Right renal cortex interstitium (tissue), 3 donors: ENCODE results near the gene DCP1B. TPM values are rescaled to one million over a fixed set of nuclear protein-coding genes. Genes with fewer than 3 reads are reported as not detected.

Experiments
- DNase-seq, 3 donors: peaks; one replicate each; pipeline ENCODE4 v3.0.0-alpha.2; 2013; ENCODE audit warnings: low read depth in 3 of 3, low spot score in 2 of 3
- polyA plus RNA-seq, 3 donors: library from polyadenylated mRNA; unstranded; fragments of 120-200 nt; gene quantifications; one replicate each; pipeline ENCODE4 v1.2.1, GENCODE V29; 2013; ENCODE audit not compliant: insufficient read length in 3 of 3

The DCP1B gene
- polyA plus RNA-seq, 3 donors, result 28.7 to 35.6 (median 30.5) TPM

- DNase-seq, result no peak
Measured at GRCh38 chr12:1936406-1937320, 67.6 kb downstream of the DCP1B start.

- no peak for DNase-seq
Measured at GRCh38 chr12:1935700-1936378, 68.4 kb downstream of the DCP1B start.

- DNase-seq, result no peak
Measured at GRCh38 chr12:1935242-1935641, 69.0 kb downstream of the DCP1B start.

GRCh38 chr12:1934831-1935230 is 69.4 kb downstream of the DCP1B start:
- DNase-seq, result no peak

- DNase-seq, result no peak
Measured at GRCh38 chr12:1934068-1934467, 70.2 kb downstream of the DCP1B start.

GRCh38 chr12:1933342-1934051 is 70.8 kb downstream of the DCP1B start:
- no peak for DNase-seq

- DNase-seq, result no peak
Measured at GRCh38 chr12:1932264-1932777, 71.9 kb downstream of the DCP1B start.

GRCh38 chr12:1931642-1932041 is 72.6 kb downstream of the DCP1B start:
- DNase-seq, result no peak

GRCh38 chr12:1930803-1931597 is 73.3 kb downstream of the DCP1B start:
- DNase-seq, result no peak

- DNase-seq, result no peak
Measured at GRCh38 chr12:1929985-1930802, 74.1 kb downstream of the DCP1B start.

- no peak for DNase-seq
Measured at GRCh38 chr12:1929241-1929984, 74.8 kb downstream of the DCP1B start.

GRCh38 chr12:1928439-1929121 is 75.7 kb downstream of the DCP1B start:
- DNase-seq, result no peak

- no peak for DNase-seq
Measured at GRCh38 chr12:1927751-1928351, 76.4 kb downstream of the DCP1B start.

- no peak for DNase-seq
Measured at GRCh38 chr12:1927051-1927680, 77.1 kb downstream of the DCP1B start.

GRCh38 chr12:1926251-1926657 is 78.0 kb downstream of the DCP1B start:
- no peak for DNase-seq

GRCh38 chr12:1925684-1926006 is 78.6 kb downstream of the DCP1B start:
- DNase-seq, result no peak

- DNase-seq, result no peak
Measured at GRCh38 chr12:1924996-1925683, 79.1 kb downstream of the DCP1B start.
